ENCODE results near the gene PPDPF.
A peak's percentile ranks its signal among the peaks of the same experiment; 100 is the strongest.
"Not testable (repeated sequence)": the region's sequence is repeated elsewhere in the genome, so short reads cannot be mapped to it uniquely, and the experiment has no call there.

The PPDPF gene

GRCh38 chr20:63567386-63568169 is 47.0 kb downstream of the PPDPF start:
- H3K27ac ChIP-seq: no peak overlapping the region
- H3K27me3 ChIP-seq (replicated peaks): no peaks in the 10 kb centered on the region
- in situ Hi-C loops (cut with HindIII; ENCODE audit: low pct_ligation_motif_present, low sequenced_read_pairs): no loop called here
- no peak overlapping the region for H3K4me3 ChIP-seq (ENCODE audit: low read depth, low read length)
- peak; percentile 20 for DNase-seq
- no peak for TF ChIP-seq CTCF (IDR thresholded peaks at IDR 0.05; ENCODE audit: low read depth, low read length, missing control alignments)
- H3K36me3 ChIP-seq (replicated peaks): peaks cover 20% of the 10 kb centered on the region

GRCh38 chr20:63568170-63568981 is 47.8 kb downstream of the PPDPF start:
- no peak for DNase-seq
- no peak overlapping the region for H3K4me3 ChIP-seq (ENCODE audit: low read depth, low read length)
- no peak overlapping the region for H3K27ac ChIP-seq
- H3K36me3 ChIP-seq (replicated peaks): peaks cover 16% of the 10 kb centered on the region
- H3K27me3 ChIP-seq (replicated peaks): no peaks in the 10 kb centered on the region
- TF ChIP-seq CTCF (IDR thresholded peaks at IDR 0.05; ENCODE audit: low read depth, low read length, missing control alignments): no peak
- in situ Hi-C loops (cut with HindIII; ENCODE audit: low pct_ligation_motif_present, low sequenced_read_pairs): no loop called here

GRCh38 chr20:63568986-63569949 is 48.7 kb downstream of the PPDPF start:
- Histone ChIP-seq H3K27ac (no peak overlapping the region), H3K36me3 (replicated peaks) (peaks cover 16% of the 10 kb centered on the region), H3K27me3 (replicated peaks) (no peaks in the 10 kb centered on the region), H3K4me3 (ENCODE audit: low read depth, low read length) (no peak overlapping the region)
- in situ Hi-C loops (cut with HindIII; ENCODE audit: low pct_ligation_motif_present, low sequenced_read_pairs): no loop called here
- TF ChIP-seq CTCF (IDR thresholded peaks at IDR 0.05; ENCODE audit: low read depth, low read length, missing control alignments): no peak
- DNase-seq: no peak

- Histone ChIP-seq H3K27me3 (replicated peaks) (no peaks in the 10 kb centered on the region), H3K27ac (no peak overlapping the region), H3K4me3 (ENCODE audit: low read depth, low read length) (no peak overlapping the region), H3K36me3 (replicated peaks) (peaks cover 7% of the 10 kb centered on the region)
- DNase-seq: no peak
- TF ChIP-seq CTCF (IDR thresholded peaks at IDR 0.05; ENCODE audit: low read depth, low read length, missing control alignments): no peak
- in situ Hi-C loops (cut with HindIII; ENCODE audit: low pct_ligation_motif_present, low sequenced_read_pairs): no loop called here
Observed at GRCh38 chr20:63570281-63571086, 49.9 kb downstream of the PPDPF start.

- H3K27me3 ChIP-seq (replicated peaks); H3K36me3 ChIP-seq (replicated peaks); H3K27ac ChIP-seq; DNase-seq; H3K4me3 ChIP-seq (ENCODE audit: low read depth, low read length); in situ Hi-C loops (cut with HindIII; ENCODE audit: low pct_ligation_motif_present, low sequenced_read_pairs): not testable (repeated sequence)
Observed at GRCh38 chr20:63571087-63571478, 50.5 kb downstream of the PPDPF start.

All from brain microvascular endothelial cell (primary cell).